Activated CD4-positive, alpha-beta T cell treated with anti-CD3 and anti-CD28 coated beads, Interleukin-2, amount 50 U/mL, for 16 hours (primary cell): ENCODE measurements around the gene OLFM3.

Source experiments
- DNase-seq: peaks from one replicate; pipeline ENCODE4 v3.0.0-alpha.2; 2020

Gene OLFM3

GRCh38 chr1:101843160-101843559, 153.6 kb downstream of the OLFM3 start:
- no peak for DNase-seq

DNA sequence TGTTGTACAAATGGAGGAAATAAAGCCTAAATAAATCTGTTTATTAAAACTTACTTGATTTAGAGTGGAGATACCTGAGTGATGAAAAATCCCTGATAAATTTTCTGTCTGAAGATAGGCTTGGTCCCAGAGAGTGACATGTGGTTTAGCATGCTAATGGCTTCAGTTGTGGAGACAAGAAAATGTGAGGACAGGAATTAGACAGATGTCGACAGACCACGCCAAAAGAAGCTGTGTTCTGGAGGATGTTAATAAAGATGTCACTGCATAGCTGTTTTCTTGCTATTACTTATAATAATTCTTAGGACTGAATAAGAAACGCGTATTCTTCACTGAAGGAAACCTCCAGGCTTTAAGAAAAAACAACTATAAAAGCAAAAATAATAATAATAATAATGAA, 154.9 kb downstream of the OLFM3 start:
- DNase-seq = no peak

DNA sequence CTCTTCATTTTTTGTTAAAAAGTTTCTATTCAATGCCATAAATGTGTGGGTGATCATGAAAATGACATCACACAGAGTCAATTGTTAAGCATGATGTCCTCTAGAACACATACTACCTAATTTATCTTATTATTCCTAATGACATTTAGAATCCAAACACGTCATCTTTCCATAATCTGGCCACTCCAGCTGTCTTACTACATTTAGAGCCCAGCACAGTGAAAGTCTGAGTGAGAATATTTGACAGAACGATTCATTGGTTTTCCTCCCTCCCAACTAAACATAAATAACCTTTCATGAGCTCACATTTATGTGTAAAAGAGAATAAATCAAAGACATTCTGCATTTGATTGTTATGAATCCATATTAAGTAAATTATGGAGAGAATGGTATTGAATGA, 160.7 kb downstream of the OLFM3 start:
- no peak for DNase-seq

- no peak for DNase-seq
These were observed 163.4 kb downstream of the OLFM3 start for GRCh38 chr1:101833312-101833711.

GRCh38 chr1:101826416-101826815, 170.3 kb downstream of the OLFM3 start:
- DNase-seq = no peak

DNA sequence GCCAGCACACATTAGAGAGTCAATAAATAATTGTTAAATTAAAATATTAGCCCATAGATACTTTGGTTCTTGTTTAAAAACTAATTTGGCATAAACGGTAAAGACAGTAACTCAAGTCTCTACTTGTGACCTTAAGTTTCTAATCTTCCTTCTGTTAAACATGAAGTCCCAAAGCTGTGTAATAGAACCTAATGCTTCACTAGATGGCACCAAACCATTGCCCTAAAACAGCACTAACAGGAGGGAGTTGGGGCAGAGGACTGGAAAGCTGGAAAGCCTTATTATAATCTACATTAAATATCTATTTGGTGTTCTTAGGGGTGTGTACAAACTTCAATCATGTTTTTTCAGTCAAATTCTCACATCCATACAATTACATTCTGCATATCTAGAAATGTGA, 176.7 kb downstream of the OLFM3 start:
- peak; percentile 7 for DNase-seq

DNA sequence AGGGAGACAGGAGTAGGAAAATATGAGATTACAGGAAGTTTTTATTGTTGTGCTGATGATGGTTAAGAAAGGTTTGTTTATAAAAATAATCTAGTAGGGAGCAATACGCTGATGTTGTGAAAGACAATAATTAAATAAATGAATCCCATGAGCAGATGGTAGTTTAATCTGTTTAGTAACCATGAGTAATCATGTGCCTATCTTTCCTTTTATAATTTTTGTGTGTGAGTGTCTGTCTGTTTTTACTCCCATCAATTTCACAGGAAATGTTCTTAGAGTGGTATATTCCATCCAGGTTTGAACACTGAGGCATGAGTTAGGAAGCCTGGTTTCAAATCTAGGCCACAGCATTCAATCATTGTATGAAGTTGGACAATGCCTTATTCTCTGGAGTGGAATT, 180.5 kb downstream of the OLFM3 start:
- no peak for DNase-seq

DNA sequence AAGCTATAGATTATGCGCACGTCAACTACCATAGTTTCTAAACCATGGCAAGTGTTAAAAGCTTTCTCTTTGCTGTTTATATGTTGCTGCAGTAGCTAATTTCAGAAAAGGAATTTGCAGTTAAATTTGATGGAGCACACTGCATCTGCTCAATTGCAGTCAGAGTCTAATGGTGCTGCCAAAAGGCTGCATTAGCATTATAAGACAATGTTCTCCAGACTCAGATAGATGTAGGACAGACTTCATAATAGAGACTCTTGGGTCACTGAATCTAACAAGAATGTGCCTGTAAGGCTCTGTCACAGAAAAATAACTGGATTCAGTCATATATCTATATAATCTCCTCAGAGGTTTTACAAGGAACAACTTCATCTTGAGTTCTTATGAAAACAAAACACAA, 198.3 kb downstream of the OLFM3 start:
- DNase-seq = no peak

DNA sequence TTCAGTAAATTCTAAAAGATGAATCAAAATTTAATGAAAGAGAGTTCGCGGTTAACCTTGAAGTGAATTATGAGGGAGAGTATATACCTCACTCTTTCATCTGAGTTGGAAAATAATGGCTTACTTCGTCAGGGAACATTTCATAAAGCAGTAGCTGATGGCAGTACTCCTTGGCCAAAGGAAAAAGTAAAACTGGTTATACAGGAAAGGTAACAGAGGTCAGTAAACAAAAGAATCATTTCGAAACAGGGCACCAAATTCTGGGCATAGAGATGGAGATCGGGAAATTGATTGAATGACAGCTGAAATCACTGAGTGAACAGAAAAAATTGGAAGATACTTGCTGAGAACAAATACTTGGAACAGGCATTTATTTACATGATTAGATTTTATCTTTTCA, 199.0 kb downstream of the OLFM3 start:
- no peak for DNase-seq

- DNase-seq = no peak
These were observed 215.4 kb downstream of the OLFM3 start for GRCh38 chr1:101781201-101781831.

- no peak for DNase-seq
These were observed 227.2 kb downstream of the OLFM3 start for GRCh38 chr1:101769520-101769919.

GRCh38 chr1:101757985-101758384, 238.7 kb downstream of the OLFM3 start:
- no peak for DNase-seq

- DNase-seq = no peak
These were observed 240.3 kb downstream of the OLFM3 start for GRCh38 chr1:101756411-101756810.
